GM23248 (cell line): ENCODE data around the gene RPEL1.

ENCODE experiments used
- EZH2 ChIP-seq: fragments of 200-600 bp; sonication (generic); IDR thresholded peaks from 2 replicates; pipeline ENCODE4 v1.6.1; 2018; ENCODE audit warnings: antibody characterized with exemption, mild to moderate bottlenecking; ENCODE audit not compliant: insufficient read depth, poor library complexity, severe bottlenecking
- EZH2phosphoT487 ChIP-seq: fragments of 200-600 bp; sonication (generic); IDR thresholded peaks from 2 replicates; pipeline ENCODE4 v1.6.1; 2018; ENCODE audit warnings: antibody characterized with exemption, moderate library complexity, mild to moderate bottlenecking, low read depth; ENCODE audit not compliant: insufficient read depth

DNA sequence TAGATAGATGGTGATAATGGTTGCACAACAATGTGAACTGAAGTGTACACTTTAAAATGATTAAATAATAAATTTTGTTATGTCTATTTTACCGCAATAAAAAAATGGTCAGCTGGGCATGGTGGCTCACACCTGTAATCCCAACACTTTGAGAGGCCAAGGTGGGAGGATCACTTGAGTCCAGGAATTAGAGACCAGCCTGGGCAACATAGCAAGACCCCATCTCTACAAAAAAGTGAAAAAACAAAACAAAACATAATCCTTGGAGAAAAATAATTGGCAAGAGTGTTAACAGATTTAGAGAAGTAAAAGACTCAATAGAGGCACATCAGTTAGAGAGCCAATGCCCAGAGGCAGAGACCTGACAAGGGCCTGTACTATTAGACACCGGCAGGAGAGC lies 9.9 kb upstream of the RPEL1 start:
- TF ChIP-seq EZH2 (no peak), EZH2phosphoT487 (no peak)
